Measurements from ENCODE around the gene CYP51A1.

CYP51A1 gene

DNA sequence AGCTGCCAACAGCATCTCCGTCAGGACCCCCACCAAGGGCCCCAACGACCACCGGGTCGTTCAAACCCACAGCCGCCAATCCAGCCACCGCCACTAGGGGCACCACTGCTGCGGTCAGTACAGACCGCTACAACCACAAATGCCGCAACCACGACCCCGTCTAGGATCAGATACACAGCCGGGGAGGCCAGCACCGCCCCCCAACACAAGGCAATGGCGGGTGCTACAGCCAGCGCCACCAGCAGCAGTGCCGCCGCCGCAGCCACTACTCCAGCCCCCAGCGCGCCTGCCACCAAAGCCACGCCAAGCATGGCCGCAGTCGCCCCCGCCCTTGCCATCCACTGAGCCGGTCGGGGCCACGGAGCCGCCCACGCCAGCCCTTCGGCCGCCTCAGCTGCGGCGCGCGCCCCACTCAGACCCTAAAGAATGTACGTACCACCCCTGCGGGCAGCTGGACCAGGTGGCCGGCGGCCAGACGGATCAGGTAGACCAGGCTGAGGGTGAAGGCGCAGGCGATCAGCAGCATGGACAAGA, 473 bp downstream of the CYP51A1 start:
- no peaks in the 10 kb centered on the region for H3K9me2 ChIP-seq (replicated peaks; ENCODE audit: control insufficient read depth, low read length)
- H3K4me1 ChIP-seq (ENCODE audit: control insufficient read depth, low read length) = peaks cover 44% of the 10 kb centered on the region
- H3K27me3 ChIP-seq (ENCODE audit: control insufficient read depth, low read length) = no peaks in the 10 kb centered on the region
- TF ChIP-seq CTCF (IDR thresholded peaks at IDR 0.05; ENCODE audit: low read depth, low read length, poor library complexity, severe bottlenecking) (peak; percentile 100), EZH2phosphoT487 (IDR thresholded peaks at IDR 0.05; ENCODE audit: borderline replicate concordance, low read length) (no peak)
- H3F3A ChIP-seq (ENCODE audit: control insufficient read depth, insufficient read depth) = peaks cover 5% of the 10 kb centered on the region; the same call in 1 of the 2 replicates
- H3K9me3 ChIP-seq (ENCODE audit: control insufficient read depth, insufficient read depth, low read length) = no peaks in the 10 kb centered on the region
- peaks cover 40% of the 10 kb centered on the region for H4K20me1 ChIP-seq (ENCODE audit: control insufficient read depth, insufficient read depth, low read depth, low read length)
- peak overlapping the region; percentile 97 for H3K4me3 ChIP-seq (ENCODE audit: low read length)
- H3K4me2 ChIP-seq (ENCODE audit: low read length) = peak overlapping the region; percentile 92
- peaks cover 54% of the 10 kb centered on the region for H3K36me3 ChIP-seq (ENCODE audit: control insufficient read depth, low read length)
- peak overlapping the region; percentile 87 for H3K27ac ChIP-seq (ENCODE audit: low read depth, low read length)
- H3K79me2 ChIP-seq (ENCODE audit: control insufficient read depth, low read length) = peaks cover 67% of the 10 kb centered on the region

DNA sequence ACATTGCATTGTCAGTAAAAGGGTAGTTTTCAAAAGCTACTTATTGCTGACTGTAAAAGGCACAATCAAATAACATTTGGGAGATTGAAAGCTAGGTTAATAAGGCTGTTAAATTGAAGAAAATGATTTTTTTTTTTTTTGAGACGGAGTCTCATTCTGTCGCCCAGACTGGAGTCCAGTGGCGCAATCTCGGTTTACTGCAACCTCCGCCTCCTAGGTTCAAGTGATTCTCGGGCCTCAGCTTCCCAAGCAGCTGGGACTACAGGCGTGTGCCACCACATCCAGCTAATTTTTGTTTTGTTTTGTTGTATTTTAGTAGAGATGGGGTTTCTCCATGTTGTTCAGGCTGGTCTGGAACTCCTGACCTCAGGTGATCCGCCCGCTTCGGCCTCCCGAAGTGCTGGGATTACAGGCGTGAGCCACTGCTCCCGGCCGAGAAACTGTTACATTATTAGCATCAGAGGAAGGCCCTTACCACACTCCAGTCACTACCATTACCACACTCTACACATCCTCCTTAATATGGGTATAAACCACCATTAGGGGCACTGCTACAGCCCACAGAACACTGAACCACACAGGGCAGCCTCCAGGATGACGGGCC, 1.0 kb downstream of the CYP51A1 start:
- Histone ChIP-seq H3K4me2 (ENCODE audit: low read length) (peak overlapping the region; percentile 92), H3K4me1 (ENCODE audit: control insufficient read depth, low read length) (peaks cover 44% of the 10 kb centered on the region), H3K79me2 (ENCODE audit: control insufficient read depth, low read length) (peaks cover 72% of the 10 kb centered on the region), H3F3A (ENCODE audit: control insufficient read depth, insufficient read depth) (peaks cover 5% of the 10 kb centered on the region; the same call in 1 of the 2 replicates), H3K27me3 (ENCODE audit: control insufficient read depth, low read length) (no peaks in the 10 kb centered on the region), H3K4me3 (ENCODE audit: low read length) (peak overlapping the region; percentile 97), H3K9me2 (replicated peaks; ENCODE audit: control insufficient read depth, low read length) (no peaks in the 10 kb centered on the region), H4K20me1 (ENCODE audit: control insufficient read depth, insufficient read depth, low read depth, low read length) (peaks cover 40% of the 10 kb centered on the region), H3K27ac (ENCODE audit: low read depth, low read length) (peak overlapping the region; percentile 87), H3K9me3 (ENCODE audit: control insufficient read depth, insufficient read depth, low read length) (no peaks in the 10 kb centered on the region), H3K36me3 (ENCODE audit: control insufficient read depth, low read length) (peaks cover 60% of the 10 kb centered on the region)
- TF ChIP-seq CTCF (IDR thresholded peaks at IDR 0.05; ENCODE audit: low read depth, low read length, poor library complexity, severe bottlenecking) (no peak), EZH2phosphoT487 (IDR thresholded peaks at IDR 0.05; ENCODE audit: borderline replicate concordance, low read length) (no peak)

DNA sequence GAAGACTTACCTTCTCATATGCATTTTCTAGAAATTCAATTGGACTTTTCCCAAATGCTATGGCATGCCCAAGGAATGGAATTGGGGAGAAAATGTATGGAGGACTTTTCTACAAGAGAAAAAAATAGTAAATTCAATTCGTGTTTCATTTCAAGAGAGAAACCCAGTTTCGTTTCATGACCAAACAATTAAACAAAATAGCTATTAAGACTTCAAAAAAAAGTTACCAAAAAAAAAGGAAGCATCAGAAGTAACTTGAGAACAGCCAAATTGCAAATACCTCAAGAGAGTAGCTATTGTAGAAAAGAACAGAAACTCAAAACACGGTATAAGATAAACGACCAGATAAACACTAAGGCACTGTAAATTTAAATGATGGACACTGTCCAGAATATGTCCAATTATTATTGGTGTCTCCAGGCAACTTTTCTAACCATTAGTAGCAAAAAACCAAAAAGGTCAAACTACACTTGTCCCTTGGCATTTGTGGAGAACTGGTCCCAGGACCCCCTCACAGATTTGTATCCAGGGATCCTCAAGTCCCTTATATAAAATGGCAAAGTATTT, 2.4 kb downstream of the CYP51A1 start:
- H3K27me3 ChIP-seq (ENCODE audit: control insufficient read depth, low read length) = no peaks in the 10 kb centered on the region
- H3K4me1 ChIP-seq (ENCODE audit: control insufficient read depth, low read length) = peaks cover 41% of the 10 kb centered on the region
- no peaks in the 10 kb centered on the region for H3K9me2 ChIP-seq (replicated peaks; ENCODE audit: control insufficient read depth, low read length)
- peak overlapping the region; percentile 92 for H3K4me2 ChIP-seq (ENCODE audit: low read length)
- peaks cover 86% of the 10 kb centered on the region for H3K79me2 ChIP-seq (ENCODE audit: control insufficient read depth, low read length)
- peaks cover 5% of the 10 kb centered on the region; the same call in 1 of the 2 replicates for H3F3A ChIP-seq (ENCODE audit: control insufficient read depth, insufficient read depth)
- H3K36me3 ChIP-seq (ENCODE audit: control insufficient read depth, low read length) = peaks cover 74% of the 10 kb centered on the region
- peaks cover 40% of the 10 kb centered on the region for H4K20me1 ChIP-seq (ENCODE audit: control insufficient read depth, insufficient read depth, low read depth, low read length)
- peak overlapping the region; percentile 97 for H3K4me3 ChIP-seq (ENCODE audit: low read length)
- H3K27ac ChIP-seq (ENCODE audit: low read depth, low read length) = peak overlapping the region; percentile 87; the same call in 1 of the 2 replicates
- no peaks in the 10 kb centered on the region for H3K9me3 ChIP-seq (ENCODE audit: control insufficient read depth, insufficient read depth, low read length)
- TF ChIP-seq EZH2phosphoT487 (IDR thresholded peaks at IDR 0.05; ENCODE audit: borderline replicate concordance, low read length) (no peak), CTCF (IDR thresholded peaks at IDR 0.05; ENCODE audit: low read depth, low read length, poor library complexity, severe bottlenecking) (no peak)

Measured in DOHH2 (cell line).